Peyer's patch (tissue), 4 donors: ENCODE results near the gene ANKRD36. TPM values are rescaled to one million over a fixed set of nuclear protein-coding genes. Genes with fewer than 3 reads are reported as not detected.
A peak's percentile ranks its signal among the peaks of the same experiment; 100 is the strongest.
"Not testable (repeated sequence)": the region's sequence is repeated elsewhere in the genome, so short reads cannot be mapped to it uniquely, and the experiment has no call there.

Experiments
- DNase-seq, 3 donors: peaks; one replicate each; pipeline ENCODE4 v3.0.0-alpha.2; 2017 to 2019
- H3K27ac ChIP-seq, 4 donors: fragments of 200-600 bp; sonication (generic); one replicate each; pipeline ENCODE4 v1.5.1; 2016 to 2019
- H3K27me3 ChIP-seq, 2 donors: fragments of 200-600 bp; sonication (generic); one replicate each; pipeline ENCODE4 v1.5.1; 2019
- H3K36me3 ChIP-seq, 3 donors: fragments of 200-600 bp; sonication (generic); one replicate each; pipeline ENCODE4 v1.5.1; 2016 to 2019
- H3K4me1 ChIP-seq, 4 donors: fragments of 200-600 bp; sonication (generic); one replicate each; pipeline ENCODE4 v1.5.1; 2016 to 2019
- H3K4me3 ChIP-seq, 4 donors: fragments of 200-600 bp; sonication (generic); 1 replicate in 3 of 4; 2 replicates in 1 of 4; pipeline ENCODE4 v1.5.1; 2016 to 2019; ENCODE audit warnings: mild to moderate bottlenecking in 1 of 4
- H3K9me3 ChIP-seq, 4 donors: fragments of 200-600 bp; sonication (generic); one replicate each; pipeline ENCODE4 v1.5.1; 2016 to 2019; ENCODE audit warnings: mild to moderate bottlenecking in 1 of 4
- POLR2A ChIP-seq, 2 donors: fragments of 450-650 bp; IDR thresholded peaks; one replicate each; pipeline ENCODE4 v1.5.1; 2017; ENCODE audit warnings: antibody characterized with exemption in 2 of 2, mild to moderate bottlenecking in 2 of 2, moderate library complexity in 2 of 2
- total RNA-seq, 4 donors: library from RNA; depleted of rRNA; stranded (reverse); fragments of >200 nt; gene quantifications; one replicate each; pipeline ENCODE4 v1.1.0, GENCODE V29; 2016
- TF ChIP-seq, protein P1 (sequence below), 6 experiments: fragments of 450-650 bp in 4 of 6; fragments of 200-600 bp in 2 of 6; sonication (generic) in 1 of 6; IDR thresholded peaks; one replicate each; pipeline ENCODE4 v1.5.1; 2017 to 2019; ENCODE audit warnings: antibody characterized with exemption in 6 of 6, mild to moderate bottlenecking in 3 of 6, moderate library complexity in 1 of 6

ANKRD36 gene
- total RNA-seq, 4 donors from 2014 or later, result 25.4 to 109 (median 32.0) TPM

DNA sequence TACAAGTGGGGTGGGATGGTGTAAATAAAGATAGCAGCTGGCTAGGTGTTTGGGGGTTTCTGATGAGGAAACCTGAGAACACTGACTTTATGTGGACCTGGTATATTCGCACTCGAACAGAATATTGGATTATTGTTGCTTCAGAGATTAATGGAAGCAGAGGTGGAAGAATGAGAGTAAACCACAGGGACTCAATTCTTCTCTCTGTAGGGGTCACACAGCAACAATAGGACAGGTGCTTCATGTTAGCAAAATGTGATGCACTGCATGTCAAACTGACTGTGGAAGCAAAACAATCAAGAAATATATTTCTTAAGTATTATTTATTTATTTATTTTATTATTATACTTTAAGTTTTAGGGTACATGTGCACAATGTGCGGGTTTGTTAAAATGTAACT is 53.6 kb downstream of the ANKRD36 start:
- H3K9me3 ChIP-seq, H3K27ac ChIP-seq, H3K36me3 ChIP-seq, H3K4me3 ChIP-seq, H3K4me1 ChIP-seq, H3K27me3 ChIP-seq, DNase-seq: not testable (repeated sequence)

DNA sequence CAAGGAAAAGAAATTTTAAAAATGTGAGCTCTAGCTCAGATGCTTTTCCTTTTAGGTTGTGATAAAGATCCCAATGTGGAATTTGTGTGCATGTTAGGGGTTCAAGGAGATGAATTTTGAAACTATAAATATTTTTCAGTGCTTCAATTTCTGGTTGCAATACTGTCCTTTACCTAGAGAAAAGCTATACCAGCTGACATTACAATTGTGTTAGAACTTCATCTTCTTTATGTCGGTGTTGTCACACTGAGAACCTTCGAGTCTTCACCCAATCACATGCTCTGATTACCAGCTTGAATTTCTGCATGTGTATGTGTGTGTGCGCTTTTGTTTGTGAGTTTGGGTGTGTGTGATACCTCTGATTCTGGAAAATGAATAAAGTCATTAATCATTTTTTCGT is 55.0 kb downstream of the ANKRD36 start:
- H3K4me3 ChIP-seq, H3K9me3 ChIP-seq, H3K27ac ChIP-seq, H3K27me3 ChIP-seq, H3K4me1 ChIP-seq, H3K36me3 ChIP-seq, DNase-seq: not testable (repeated sequence)

DNA sequence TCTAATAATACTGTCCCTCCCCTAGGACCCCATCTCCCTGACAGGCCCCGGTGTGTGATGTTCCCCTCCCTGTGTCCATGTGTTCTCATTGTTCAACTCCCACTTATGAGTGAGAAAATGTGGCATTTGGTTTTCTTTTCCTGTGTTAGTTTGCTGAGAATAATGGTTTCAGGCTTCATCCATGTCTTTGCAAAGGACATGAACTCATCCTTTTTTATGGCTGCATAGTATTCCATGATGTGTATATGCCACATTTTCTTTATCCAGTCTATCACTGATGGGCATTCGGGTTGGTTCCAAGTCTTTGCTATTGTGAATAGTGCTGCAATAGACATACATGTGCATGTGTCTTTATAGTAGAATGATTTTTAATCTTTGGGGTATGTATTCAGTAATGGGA is 55.6 kb downstream of the ANKRD36 start:
- DNase-seq, H3K9me3 ChIP-seq, H3K27me3 ChIP-seq, H3K4me3 ChIP-seq, H3K36me3 ChIP-seq, H3K27ac ChIP-seq, H3K4me1 ChIP-seq: not testable (repeated sequence)

DNA sequence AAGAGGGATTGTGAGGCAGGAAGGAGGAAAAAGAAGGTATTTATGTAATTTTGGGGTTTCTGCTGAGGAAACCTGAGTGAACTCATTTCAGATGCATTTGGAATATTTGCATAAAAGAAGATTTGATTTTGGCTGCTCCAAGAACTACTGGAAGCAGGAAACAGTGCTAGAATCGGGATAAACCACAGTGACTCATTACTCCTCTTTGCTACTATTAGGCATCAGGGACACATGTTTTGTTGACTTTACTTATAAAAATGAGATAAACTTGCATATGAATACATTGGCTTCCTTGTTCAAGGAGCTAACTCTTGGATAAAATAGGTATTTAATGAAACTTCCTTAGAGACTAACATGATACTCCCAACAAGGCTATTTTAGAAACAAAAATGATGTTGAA is 67.4 kb downstream of the ANKRD36 start:
- peaks cover 0 to 14% (median 0%) of the 10 kb centered on the region in 3 donors for H3K36me3 ChIP-seq
- not testable (repeated sequence) for H3K27ac ChIP-seq, H3K9me3 ChIP-seq, H3K4me1 ChIP-seq, H3K4me3 ChIP-seq, DNase-seq, H3K27me3 ChIP-seq

DNA sequence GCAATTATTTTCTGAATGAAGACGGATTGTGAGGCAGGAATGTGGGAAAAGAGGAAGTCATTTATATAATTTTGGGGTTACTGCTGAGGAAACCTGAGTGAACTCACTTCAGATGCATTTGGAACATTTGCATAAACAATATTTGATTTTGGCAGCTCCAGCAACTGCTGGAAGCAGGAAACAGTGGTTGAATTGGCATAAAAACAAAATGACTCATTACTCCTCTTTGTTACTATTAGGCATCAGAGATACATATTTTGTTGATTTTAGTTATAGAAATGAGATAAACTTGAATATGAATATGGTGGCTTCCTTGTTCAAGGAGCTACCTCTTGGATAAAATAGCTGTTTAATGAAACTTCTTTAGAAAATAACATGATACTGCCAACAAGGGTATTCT is 82.4 kb downstream of the ANKRD36 start:
- not testable (repeated sequence) for H3K27me3 ChIP-seq, H3K4me1 ChIP-seq, DNase-seq, H3K9me3 ChIP-seq, H3K4me3 ChIP-seq, H3K27ac ChIP-seq
- peaks cover 0 to 45% (median 3%) of the 10 kb centered on the region in 3 donors for H3K36me3 ChIP-seq

DNA sequence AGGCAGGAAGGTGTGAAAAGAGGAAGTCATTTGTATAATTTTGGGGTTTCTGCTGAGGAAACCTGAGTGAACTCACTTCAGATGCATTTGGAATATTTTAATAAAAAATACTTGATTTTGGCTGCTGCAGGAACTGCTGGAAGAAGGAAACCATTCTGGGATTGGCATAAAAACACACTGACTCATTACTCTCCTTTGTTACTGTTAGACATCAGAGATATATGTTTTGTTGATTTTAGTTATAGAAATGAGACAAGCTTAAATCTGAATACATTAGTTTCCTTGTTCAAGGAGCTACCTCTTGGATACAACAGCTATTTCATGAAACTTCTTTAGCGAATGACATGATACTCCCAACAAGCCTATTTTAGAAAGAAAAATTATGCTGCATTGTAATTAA is 84.3 kb downstream of the ANKRD36 start:
- not testable (repeated sequence) for H3K4me1 ChIP-seq, H3K27ac ChIP-seq
- H3K36me3 ChIP-seq, result peaks cover 0 to 43% (median 3%) of the 10 kb centered on the region in 3 donors

DNA sequence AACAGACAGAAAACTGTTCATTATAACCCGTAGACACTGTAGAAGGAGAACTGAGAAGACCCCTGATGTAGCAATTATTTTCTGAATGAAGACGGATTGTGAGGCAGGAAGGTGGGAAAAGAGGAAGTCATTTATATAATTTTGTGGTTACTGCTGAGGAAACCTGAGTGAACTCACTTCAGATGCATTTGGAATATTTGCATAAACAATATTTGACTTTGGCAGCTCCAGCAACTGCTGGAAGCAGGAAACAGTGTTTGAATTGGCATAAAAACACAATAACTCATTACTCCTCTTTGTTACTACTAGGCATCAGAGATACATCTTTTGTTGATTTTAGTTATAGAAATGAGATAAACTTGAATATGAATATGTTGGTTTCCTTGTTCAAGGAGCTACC is 87.9 kb downstream of the ANKRD36 start:
- not testable (repeated sequence) for H3K27me3 ChIP-seq, H3K27ac ChIP-seq, H3K4me3 ChIP-seq, H3K9me3 ChIP-seq, DNase-seq, H3K4me1 ChIP-seq
- H3K36me3 ChIP-seq, result peaks cover 0 to 41% (median 3%) of the 10 kb centered on the region in 3 donors

More for the DNA sequence above, 84.3 kb downstream of the ANKRD36 start:
- H3K9me3 ChIP-seq, H3K27me3 ChIP-seq, DNase-seq, H3K4me3 ChIP-seq: not testable (repeated sequence)

DNA sequence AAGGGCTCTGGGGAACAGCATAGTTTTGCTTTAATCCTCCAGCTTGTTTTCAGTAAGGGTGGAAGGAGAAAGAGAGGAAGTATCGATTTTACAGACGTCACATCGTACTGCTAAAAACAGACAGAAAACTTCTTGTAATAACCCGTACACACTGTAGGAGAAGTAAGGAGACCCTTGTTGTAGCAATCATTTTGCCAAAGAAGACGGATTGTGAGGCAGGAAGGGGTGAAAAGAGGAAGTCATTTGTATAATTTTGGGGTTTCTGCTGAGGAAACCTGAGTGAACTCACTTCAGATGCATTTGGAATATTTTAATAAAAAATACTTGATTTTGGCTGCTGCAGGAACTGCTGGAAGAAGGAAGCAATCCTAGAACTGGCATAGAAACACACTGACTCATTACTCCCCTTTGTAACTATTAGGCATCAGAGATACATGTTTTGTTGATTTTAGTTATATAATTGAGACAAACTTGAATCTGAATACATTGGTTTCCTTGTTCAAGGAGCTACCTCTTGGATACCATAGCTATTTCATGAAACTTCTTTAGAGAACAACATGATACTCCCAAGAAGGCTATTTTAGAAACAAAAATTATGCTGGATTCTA is 89.8 kb downstream of the ANKRD36 start:
- not testable (repeated sequence) for H3K4me1 ChIP-seq, H3K27me3 ChIP-seq, H3K9me3 ChIP-seq, H3K4me3 ChIP-seq, H3K27ac ChIP-seq, DNase-seq
- peaks cover 0 to 29% (median 3%) of the 10 kb centered on the region in 3 donors for H3K36me3 ChIP-seq

DNA sequence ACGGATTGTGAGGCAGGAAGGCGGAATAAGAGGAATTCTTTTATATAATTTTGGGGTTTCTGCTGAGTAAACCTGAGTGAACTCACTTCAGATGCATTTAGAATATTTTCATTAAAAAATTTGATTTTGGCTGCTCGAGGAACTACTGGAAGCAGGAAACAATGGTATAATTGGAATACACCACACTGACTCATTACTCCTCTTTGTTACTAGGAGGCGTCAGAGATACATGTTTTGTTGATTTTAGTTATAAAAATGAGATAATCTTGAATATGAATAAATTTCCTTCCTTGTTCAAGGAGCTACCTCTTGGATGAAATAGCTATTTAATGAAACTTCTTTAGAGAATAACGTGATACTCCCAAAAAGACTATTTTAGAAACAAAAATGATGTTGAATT is 97.4 kb downstream of the ANKRD36 start:
- H3K27ac ChIP-seq, result no peak overlapping the region
- H3K36me3 ChIP-seq, result peaks cover 0 to 15% (median 0%) of the 10 kb centered on the region in 3 donors
- no peak overlapping the region for H3K4me3 ChIP-seq
- no peak for TF ChIP-seq POLR2A (IDR thresholded peaks at IDR 0.05)
- TF ChIP-seq, protein P1, sequence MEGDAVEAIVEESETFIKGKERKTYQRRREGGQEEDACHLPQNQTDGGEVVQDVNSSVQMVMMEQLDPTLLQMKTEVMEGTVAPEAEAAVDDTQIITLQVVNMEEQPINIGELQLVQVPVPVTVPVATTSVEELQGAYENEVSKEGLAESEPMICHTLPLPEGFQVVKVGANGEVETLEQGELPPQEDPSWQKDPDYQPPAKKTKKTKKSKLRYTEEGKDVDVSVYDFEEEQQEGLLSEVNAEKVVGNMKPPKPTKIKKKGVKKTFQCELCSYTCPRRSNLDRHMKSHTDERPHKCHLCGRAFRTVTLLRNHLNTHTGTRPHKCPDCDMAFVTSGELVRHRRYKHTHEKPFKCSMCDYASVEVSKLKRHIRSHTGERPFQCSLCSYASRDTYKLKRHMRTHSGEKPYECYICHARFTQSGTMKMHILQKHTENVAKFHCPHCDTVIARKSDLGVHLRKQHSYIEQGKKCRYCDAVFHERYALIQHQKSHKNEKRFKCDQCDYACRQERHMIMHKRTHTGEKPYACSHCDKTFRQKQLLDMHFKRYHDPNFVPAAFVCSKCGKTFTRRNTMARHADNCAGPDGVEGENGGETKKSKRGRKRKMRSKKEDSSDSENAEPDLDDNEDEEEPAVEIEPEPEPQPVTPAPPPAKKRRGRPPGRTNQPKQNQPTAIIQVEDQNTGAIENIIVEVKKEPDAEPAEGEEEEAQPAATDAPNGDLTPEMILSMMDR (IDR thresholded peaks at IDR 0.05), result no peak
- H3K9me3 ChIP-seq, result no peaks in the 10 kb centered on the region
- no peaks in the 10 kb centered on the region for H3K27me3 ChIP-seq
- H3K4me1 ChIP-seq, result no peaks in the 10 kb centered on the region
- no peak for DNase-seq

DNA sequence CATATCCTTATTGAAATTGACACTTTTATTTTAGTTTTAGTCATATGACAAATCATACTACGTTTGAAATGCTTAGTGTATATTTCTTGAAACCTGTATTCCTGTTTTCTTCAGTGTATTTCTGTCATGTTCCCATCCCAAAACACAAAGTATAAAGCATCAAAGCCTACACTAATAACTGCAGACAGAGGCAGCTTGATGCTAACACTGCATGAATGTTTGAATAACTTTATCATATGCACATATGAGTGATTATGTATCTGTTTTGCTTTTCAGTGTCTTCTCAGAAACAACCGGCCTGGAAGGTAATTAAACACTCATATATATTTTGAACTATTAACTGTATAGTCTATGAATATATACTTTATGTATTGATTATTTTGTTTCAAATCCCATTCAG is 102.1 kb downstream of the ANKRD36 start:
- H3K27me3 ChIP-seq, H3K4me3 ChIP-seq, H3K4me1 ChIP-seq, H3K9me3 ChIP-seq, DNase-seq, H3K27ac ChIP-seq: not testable (repeated sequence)
- H3K36me3 ChIP-seq, result peaks cover 0 to 20% (median 0%) of the 10 kb centered on the region in 3 donors

DNA sequence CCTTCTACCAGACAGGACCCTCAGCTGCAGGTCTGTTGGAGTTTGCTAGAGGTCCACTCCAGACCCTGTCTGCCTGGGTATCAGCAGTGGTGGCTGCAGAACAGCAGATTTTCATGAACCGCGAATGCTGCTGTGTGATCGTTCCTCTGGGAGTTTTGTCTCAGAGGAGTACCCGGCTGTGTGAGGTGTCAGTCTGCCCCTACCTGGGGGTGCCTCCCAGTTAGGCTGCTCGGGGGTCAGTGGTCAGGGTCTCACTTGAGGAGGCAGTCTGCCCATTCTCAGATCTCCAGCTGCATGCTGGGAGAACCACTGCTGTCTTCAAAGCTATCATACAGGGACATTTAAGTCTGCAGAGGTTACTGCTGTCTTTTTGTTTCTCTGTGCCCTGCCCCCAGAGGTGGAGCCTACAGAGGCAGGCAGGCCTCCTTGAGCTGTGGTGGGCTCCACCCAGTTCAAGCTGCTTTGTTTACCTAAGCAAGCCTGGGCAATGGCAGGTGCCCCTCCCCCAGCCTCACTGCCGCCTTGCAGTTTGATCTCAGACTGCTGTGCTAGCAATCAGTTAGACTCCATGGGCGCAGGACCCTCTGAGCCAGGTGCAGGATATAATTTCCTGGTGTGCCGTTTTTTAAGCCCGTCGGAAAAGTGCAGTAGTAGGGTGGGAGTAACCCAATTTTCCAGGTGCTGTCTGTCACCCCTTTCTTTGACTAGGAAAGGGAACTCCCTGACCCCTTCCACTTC is 118.1 kb downstream of the ANKRD36 start:
- DNase-seq, result peak in 1 of 3 donors; percentile 15

DNA sequence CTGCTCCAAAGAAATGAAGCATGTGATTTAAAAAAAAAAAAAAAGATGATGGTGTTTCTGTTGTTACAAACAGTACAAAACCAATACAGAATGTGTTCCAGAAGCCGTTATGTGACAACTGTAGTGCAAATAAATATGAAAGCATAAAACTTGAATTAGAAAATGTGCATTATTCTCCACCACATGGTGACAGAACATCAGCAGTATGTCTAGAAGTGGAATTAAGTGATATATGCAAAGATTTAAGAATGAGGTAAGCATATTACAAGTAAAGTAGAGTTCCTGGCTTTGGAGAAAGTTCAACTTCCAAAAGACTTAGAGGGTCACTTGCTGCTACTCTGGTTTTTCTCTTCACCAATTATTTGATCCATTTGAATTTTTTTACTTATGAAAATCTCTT is 120.0 kb downstream of the ANKRD36 start:
- H3K36me3 ChIP-seq, H3K27me3 ChIP-seq, H3K4me3 ChIP-seq, H3K4me1 ChIP-seq, H3K9me3 ChIP-seq, H3K27ac ChIP-seq, DNase-seq: not testable (repeated sequence)

More for the DNA sequence above, 118.1 kb downstream of the ANKRD36 start:
- not testable (repeated sequence) for H3K4me1 ChIP-seq, H3K9me3 ChIP-seq, H3K4me3 ChIP-seq, H3K36me3 ChIP-seq, H3K27ac ChIP-seq, H3K27me3 ChIP-seq

DNA sequence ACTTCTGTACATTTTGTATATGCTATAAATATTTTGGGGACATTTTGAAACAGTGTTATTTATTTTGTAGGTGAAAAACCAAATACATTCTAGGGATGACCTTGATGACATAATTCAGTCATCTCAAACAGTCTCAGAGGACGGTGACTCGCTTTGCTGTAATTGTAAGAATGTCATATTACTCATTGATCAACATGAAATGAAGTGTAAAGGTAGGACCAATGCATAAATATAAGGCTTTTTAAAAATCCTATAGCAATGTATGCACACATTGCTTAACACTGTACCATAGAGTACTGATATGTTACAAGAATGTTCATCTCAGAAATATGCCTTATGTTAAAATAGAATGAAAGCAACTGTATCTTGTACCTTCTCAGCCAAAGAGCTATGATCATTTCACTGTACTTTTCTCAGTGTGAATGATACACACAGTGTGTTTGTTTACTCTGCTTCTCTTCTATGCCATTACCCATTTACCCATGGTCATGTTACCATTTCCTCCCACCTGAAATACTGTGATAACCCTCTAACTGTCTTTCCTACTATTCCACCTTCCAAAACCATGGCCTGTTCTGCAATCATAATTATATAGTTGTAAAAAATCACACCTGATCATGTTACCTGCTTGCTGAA is 120.8 kb downstream of the ANKRD36 start:
- not testable (repeated sequence) for H3K4me1 ChIP-seq, H3K27ac ChIP-seq

DNA sequence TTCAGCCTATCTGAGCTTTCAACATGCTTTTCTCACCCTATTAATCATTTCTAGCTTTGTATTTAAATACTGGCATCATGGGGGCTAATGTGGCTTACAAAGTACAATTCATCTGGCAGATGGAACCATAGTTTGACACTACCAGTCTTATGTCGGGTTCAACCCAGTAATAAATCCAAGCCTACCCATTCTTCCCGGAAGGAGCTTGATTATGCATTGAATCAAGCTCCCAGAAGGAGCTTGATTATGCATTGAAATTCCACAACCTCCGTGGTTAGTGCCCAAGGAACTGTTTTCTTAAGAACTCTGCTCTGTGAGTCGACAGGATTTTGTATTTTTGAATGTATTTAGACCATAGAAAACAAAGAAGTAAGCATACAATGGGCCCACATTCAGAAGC is 148.2 kb downstream of the ANKRD36 start:
- H3K27ac ChIP-seq, H3K4me3 ChIP-seq, DNase-seq, H3K36me3 ChIP-seq, H3K4me1 ChIP-seq, H3K9me3 ChIP-seq, H3K27me3 ChIP-seq: not testable (repeated sequence)

More for the DNA sequence above, 120.8 kb downstream of the ANKRD36 start:
- not testable (repeated sequence) for H3K36me3 ChIP-seq, H3K27me3 ChIP-seq, DNase-seq, H3K4me3 ChIP-seq, H3K9me3 ChIP-seq
